OCI-LY7 (cell line): Measurements from ENCODE around the gene STX16.

Experiments
- EZH2phosphoT487 ChIP-seq: fragments of 200-600 bp; sonication (generic); IDR thresholded peaks from 2 replicates; pipeline ENCODE4 v1.6.1; 2018; ENCODE audit warnings: low read depth, borderline replicate concordance, mild to moderate bottlenecking, mixed run types, antibody characterized with exemption, low read length, moderate library complexity, mixed read lengths
- TF ChIP-seq, protein P1 (sequence below): fragments of 200-600 bp; sonication (generic); conservative IDR thresholded peaks from 2 replicates; pipeline ENCODE4 v1.5.1; 2014; ENCODE audit warnings: mild to moderate bottlenecking, antibody characterized with exemption, low read length, moderate library complexity, mixed read lengths

- TF ChIP-seq, protein P1, sequence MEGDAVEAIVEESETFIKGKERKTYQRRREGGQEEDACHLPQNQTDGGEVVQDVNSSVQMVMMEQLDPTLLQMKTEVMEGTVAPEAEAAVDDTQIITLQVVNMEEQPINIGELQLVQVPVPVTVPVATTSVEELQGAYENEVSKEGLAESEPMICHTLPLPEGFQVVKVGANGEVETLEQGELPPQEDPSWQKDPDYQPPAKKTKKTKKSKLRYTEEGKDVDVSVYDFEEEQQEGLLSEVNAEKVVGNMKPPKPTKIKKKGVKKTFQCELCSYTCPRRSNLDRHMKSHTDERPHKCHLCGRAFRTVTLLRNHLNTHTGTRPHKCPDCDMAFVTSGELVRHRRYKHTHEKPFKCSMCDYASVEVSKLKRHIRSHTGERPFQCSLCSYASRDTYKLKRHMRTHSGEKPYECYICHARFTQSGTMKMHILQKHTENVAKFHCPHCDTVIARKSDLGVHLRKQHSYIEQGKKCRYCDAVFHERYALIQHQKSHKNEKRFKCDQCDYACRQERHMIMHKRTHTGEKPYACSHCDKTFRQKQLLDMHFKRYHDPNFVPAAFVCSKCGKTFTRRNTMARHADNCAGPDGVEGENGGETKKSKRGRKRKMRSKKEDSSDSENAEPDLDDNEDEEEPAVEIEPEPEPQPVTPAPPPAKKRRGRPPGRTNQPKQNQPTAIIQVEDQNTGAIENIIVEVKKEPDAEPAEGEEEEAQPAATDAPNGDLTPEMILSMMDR: no peak
- no peak for TF ChIP-seq EZH2phosphoT487
Observed at GRCh38 chr20:58694241-58695083, 43.4 kb downstream of the STX16 start.
